ENCODE results near the gene ZNF597. TPM values are rescaled to one million over a fixed set of nuclear protein-coding genes. Genes with fewer than 3 reads are reported as not detected.

ZNF597 gene
- total and polyA plus RNA-seq, 2 experiments from 2014 or later: 1.2 to 2.4 TPM

DNA sequence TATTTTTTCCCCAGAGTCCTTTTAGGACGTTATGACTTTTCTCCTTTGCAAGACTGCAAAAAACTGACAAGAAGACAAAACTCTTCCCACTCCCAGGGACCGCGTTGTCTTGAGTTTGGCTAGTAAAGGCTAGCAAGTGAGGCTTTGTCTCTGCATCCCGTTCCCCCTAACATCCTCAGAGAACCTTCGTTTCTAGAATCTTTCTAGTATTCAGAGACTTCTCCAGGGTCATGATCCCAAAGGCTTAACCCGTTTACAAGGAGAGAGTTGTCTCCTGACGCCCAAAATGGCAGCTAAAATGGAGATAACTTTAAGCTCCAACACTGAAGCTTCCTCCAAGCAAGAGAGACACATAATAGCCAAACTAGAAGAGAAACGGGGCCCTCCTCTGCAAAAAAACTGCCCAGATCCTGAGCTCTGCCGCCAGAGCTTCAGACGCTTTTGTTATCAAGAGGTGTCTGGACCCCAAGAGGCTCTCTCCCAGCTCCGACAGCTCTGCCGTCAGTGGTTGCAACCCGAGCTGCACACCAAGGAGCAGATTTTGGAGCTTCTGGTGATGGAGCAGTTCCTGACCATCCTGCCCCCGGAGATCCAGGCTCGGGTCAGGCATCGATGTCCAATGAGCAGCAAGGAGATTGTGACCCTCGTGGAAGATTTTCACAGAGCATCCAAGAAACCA is 41.4 kb downstream of the ZNF597 start:
- no peak for TF ChIP-seq ETS1 (IDR thresholded peaks at IDR 0.05)
- TF ChIP-seq EZH2 (IDR thresholded peaks at IDR 0.05; ENCODE audit: low read depth, unreplicated experiment): no peak
- TF ChIP-seq ZNF331 (CRISPR knock-in tag; IDR thresholded peaks at IDR 0.05; ENCODE audit: low read depth): no peak
- TF ChIP-seq, protein P1, sequence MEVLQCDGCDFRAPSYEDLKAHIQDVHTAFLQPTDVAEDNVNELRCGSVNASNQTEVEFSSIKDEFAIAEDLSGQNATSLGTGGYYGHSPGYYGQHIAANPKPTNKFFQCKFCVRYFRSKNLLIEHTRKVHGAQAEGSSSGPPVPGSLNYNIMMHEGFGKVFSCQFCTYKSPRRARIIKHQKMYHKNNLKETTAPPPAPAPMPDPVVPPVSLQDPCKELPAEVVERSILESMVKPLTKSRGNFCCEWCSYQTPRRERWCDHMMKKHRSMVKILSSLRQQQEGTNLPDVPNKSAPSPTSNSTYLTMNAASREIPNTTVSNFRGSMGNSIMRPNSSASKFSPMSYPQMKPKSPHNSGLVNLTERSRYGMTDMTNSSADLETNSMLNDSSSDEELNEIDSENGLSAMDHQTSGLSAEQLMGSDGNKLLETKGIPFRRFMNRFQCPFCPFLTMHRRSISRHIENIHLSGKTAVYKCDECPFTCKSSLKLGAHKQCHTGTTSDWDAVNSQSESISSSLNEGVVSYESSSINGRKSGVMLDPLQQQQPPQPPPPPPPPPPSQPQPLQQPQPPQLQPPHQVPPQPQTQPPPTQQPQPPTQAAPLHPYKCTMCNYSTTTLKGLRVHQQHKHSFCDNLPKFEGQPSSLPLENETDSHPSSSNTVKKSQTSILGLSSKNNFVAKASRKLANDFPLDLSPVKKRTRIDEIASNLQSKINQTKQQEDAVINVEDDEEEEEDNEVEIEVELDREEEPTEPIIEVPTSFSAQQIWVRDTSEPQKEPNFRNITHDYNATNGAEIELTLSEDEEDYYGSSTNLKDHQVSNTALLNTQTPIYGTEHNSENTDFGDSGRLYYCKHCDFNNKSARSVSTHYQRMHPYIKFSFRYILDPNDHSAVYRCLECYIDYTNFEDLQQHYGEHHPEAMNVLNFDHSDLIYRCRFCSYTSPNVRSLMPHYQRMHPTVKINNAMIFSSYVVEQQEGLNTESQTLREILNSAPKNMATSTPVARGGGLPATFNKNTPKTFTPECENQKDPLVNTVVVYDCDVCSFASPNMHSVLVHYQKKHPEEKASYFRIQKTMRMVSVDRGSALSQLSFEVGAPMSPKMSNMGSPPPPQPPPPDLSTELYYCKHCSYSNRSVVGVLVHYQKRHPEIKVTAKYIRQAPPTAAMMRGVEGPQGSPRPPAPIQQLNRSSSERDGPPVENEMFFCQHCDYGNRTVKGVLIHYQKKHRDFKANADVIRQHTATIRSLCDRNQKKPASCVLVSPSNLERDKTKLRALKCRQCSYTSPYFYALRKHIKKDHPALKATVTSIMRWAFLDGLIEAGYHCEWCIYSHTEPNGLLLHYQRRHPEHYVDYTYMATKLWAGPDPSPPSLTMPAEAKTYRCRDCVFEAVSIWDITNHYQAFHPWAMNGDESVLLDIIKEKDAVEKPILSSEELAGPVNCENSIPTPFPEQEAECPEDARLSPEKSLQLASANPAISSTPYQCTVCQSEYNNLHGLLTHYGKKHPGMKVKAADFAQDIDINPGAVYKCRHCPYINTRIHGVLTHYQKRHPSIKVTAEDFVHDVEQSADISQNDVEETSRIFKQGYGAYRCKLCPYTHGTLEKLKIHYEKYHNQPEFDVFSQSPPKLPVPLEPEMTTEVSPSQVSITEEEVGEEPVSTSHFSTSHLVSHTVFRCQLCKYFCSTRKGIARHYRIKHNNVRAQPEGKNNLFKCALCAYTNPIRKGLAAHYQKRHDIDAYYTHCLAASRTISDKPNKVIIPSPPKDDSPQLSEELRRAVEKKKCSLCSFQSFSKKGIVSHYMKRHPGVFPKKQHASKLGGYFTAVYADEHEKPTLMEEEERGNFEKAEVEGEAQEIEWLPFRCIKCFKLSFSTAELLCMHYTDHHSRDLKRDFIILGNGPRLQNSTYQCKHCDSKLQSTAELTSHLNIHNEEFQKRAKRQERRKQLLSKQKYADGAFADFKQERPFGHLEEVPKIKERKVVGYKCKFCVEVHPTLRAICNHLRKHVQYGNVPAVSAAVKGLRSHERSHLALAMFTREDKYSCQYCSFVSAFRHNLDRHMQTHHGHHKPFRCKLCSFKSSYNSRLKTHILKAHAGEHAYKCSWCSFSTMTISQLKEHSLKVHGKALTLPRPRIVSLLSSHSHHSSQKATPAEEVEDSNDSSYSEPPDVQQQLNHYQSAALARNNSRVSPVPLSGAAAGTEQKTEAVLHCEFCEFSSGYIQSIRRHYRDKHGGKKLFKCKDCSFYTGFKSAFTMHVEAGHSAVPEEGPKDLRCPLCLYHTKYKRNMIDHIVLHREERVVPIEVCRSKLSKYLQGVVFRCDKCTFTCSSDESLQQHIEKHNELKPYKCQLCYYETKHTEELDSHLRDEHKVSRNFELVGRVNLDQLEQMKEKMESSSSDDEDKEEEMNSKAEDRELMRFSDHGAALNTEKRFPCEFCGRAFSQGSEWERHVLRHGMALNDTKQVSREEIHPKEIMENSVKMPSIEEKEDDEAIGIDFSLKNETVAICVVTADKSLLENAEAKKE (CRISPR knock-in tag; IDR thresholded peaks at IDR 0.05): 0 out of 2 replicates have a peak, but pooled peaks have one; percentile 15
- TF ChIP-seq, protein P2, sequence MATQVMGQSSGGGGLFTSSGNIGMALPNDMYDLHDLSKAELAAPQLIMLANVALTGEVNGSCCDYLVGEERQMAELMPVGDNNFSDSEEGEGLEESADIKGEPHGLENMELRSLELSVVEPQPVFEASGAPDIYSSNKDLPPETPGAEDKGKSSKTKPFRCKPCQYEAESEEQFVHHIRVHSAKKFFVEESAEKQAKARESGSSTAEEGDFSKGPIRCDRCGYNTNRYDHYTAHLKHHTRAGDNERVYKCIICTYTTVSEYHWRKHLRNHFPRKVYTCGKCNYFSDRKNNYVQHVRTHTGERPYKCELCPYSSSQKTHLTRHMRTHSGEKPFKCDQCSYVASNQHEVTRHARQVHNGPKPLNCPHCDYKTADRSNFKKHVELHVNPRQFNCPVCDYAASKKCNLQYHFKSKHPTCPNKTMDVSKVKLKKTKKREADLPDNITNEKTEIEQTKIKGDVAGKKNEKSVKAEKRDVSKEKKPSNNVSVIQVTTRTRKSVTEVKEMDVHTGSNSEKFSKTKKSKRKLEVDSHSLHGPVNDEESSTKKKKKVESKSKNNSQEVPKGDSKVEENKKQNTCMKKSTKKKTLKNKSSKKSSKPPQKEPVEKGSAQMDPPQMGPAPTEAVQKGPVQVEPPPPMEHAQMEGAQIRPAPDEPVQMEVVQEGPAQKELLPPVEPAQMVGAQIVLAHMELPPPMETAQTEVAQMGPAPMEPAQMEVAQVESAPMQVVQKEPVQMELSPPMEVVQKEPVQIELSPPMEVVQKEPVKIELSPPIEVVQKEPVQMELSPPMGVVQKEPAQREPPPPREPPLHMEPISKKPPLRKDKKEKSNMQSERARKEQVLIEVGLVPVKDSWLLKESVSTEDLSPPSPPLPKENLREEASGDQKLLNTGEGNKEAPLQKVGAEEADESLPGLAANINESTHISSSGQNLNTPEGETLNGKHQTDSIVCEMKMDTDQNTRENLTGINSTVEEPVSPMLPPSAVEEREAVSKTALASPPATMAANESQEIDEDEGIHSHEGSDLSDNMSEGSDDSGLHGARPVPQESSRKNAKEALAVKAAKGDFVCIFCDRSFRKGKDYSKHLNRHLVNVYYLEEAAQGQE (IDR thresholded peaks at IDR 0.05; ENCODE audit: unreplicated experiment): no peak
- H3K27ac ChIP-seq (ENCODE audit: low read depth): no peak overlapping the region
- peaks cover 10% of the 10 kb centered on the region for H3K27me3 Mint-ChIP-seq (ENCODE audit: insufficient read depth, low read depth, poor library complexity)

More for the DNA sequence above, 41.4 kb downstream of the ZNF597 start:
- Mint-ChIP-seq H3K4me1 (peaks cover 7% of the 10 kb centered on the region), H3K9me3 (peaks cover 42% of the 10 kb centered on the region), H3K36me3 (ENCODE audit: low read depth) (peaks cover 66% of the 10 kb centered on the region), H3K27ac (peak overlapping the region; percentile 78; the same call in 1 of the 2 replicates), H3K4me3 (peak overlapping the region; percentile 98)
- Histone ChIP-seq H3K27me3 (ENCODE audit: insufficient read depth) (no peaks in the 10 kb centered on the region), H4K20me1 (replicated peaks; ENCODE audit: insufficient read depth) (no peaks in the 10 kb centered on the region; the same call in 1 of the 2 replicates), H3K4me2 (peak overlapping the region; percentile 90), H3F3A (replicated peaks; ENCODE audit: low read depth) (peaks cover 4% of the 10 kb centered on the region; the same call in 1 of the 2 replicates), H3K36me3 (ENCODE audit: insufficient read depth) (peaks cover 23% of the 10 kb centered on the region), H3K9me2 (ENCODE audit: insufficient read depth) (peaks cover 4% of the 10 kb centered on the region; the same call in 1 of the 2 replicates), H2AFZ (peak overlapping the region; percentile 96), H3K4me3 (peak overlapping the region; percentile 89), H3K79me2 (replicated peaks; ENCODE audit: insufficient read depth) (peaks cover 37% of the 10 kb centered on the region), H3K4me1 (ENCODE audit: insufficient read depth) (no peaks in the 10 kb centered on the region; the same call in 1 of the 2 replicates)
- peak; percentile 51 for DNase-seq (ENCODE audit: low spot score)
- peak; percentile 7 for ATAC-seq

All from GM23338 (cell line).